ENCODE results near the gene OBP2B.

DNA sequence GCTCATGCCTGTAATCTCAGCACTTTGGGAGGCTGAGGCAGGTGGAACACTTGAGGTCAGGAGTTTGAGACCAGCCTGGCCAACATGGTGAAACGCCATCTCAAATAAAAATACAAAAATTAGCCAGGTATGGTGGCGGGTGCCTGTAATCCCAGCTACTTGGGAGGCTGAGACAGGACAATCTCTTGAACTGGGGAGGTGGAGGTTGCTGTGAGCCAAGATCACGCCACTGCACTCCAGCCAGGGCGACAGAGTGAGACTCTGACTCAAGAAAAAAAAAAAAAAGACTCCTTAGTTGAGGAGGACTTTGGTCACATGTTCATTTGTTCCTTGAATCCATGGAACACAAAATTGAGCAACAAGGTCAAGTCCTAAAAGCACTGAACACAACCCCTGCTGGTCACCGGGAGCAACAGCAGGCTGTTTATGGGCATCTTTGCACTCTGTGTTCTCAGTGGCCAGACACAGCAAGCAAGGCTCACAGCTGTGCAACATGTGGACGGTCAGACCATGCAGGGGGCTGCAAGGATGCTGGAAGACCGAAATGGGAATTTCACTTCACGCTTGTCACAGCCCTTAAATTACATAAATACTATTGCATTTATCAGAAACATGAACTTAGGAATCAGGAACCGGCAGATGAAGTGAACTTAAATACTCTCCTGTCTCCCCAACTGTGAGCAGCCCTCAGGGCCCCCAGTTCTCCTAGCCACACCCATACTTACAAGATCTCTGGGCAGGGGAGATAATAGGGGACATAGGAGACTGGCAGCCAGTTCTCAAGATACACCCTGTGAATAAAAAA is 48.1 kb downstream of the OBP2B start:
- TF ChIP-seq ERF (CRISPR knock-in tag; IDR thresholded peaks at IDR 0.05) (no peak), IRF2 (CRISPR knock-in tag; IDR thresholded peaks at IDR 0.05) (no peak), ZNF41 (CRISPR knock-in tag; conservative IDR thresholded peaks at IDR 0.05) (no peak)
- TF ChIP-seq, protein P1, sequence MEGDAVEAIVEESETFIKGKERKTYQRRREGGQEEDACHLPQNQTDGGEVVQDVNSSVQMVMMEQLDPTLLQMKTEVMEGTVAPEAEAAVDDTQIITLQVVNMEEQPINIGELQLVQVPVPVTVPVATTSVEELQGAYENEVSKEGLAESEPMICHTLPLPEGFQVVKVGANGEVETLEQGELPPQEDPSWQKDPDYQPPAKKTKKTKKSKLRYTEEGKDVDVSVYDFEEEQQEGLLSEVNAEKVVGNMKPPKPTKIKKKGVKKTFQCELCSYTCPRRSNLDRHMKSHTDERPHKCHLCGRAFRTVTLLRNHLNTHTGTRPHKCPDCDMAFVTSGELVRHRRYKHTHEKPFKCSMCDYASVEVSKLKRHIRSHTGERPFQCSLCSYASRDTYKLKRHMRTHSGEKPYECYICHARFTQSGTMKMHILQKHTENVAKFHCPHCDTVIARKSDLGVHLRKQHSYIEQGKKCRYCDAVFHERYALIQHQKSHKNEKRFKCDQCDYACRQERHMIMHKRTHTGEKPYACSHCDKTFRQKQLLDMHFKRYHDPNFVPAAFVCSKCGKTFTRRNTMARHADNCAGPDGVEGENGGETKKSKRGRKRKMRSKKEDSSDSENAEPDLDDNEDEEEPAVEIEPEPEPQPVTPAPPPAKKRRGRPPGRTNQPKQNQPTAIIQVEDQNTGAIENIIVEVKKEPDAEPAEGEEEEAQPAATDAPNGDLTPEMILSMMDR (IDR thresholded peaks at IDR 0.05 in 2 of 3, conservative IDR thresholded peaks at IDR 0.05 in 1 of 3; ENCODE audit: insufficient read depth in 2 of 3, low read depth in 1 of 3, low read length in 3 of 3) = peak; percentile 81 to 86 (median 81)
- TF ChIP-seq, protein P2, sequence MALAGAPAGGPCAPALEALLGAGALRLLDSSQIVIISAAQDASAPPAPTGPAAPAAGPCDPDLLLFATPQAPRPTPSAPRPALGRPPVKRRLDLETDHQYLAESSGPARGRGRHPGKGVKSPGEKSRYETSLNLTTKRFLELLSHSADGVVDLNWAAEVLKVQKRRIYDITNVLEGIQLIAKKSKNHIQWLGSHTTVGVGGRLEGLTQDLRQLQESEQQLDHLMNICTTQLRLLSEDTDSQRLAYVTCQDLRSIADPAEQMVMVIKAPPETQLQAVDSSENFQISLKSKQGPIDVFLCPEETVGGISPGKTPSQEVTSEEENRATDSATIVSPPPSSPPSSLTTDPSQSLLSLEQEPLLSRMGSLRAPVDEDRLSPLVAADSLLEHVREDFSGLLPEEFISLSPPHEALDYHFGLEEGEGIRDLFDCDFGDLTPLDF (CRISPR knock-in tag; IDR thresholded peaks at IDR 0.05) = 0 out of 2 replicates have a peak, but pooled peaks have one; percentile 19

Measured in K562 (cell line).